IPS-18a (cell line): ENCODE data around the gene PABPN1L.

Source experiments
- H3K27ac ChIP-seq: one replicate; pipeline ENCODE4 v1.5.1; 2013; ENCODE audit warnings: low read length
- H3K27me3 ChIP-seq: one replicate; pipeline ENCODE4 v1.6.1; 2013; ENCODE audit warnings: mild to moderate bottlenecking, low read length; ENCODE audit not compliant: control insufficient read depth, insufficient read depth
- H3K36me3 ChIP-seq: one replicate; pipeline ENCODE4 v1.6.1; 2013; ENCODE audit warnings: low read depth, low read length; ENCODE audit not compliant: control insufficient read depth
- H3K4me1 ChIP-seq: one replicate; pipeline ENCODE4 v1.6.1; 2013; ENCODE audit warnings: low read depth, low read length; ENCODE audit not compliant: control insufficient read depth
- H3K4me3 ChIP-seq: one replicate; pipeline ENCODE4 v1.5.1; 2013; ENCODE audit warnings: low read length
- H3K9ac ChIP-seq: one replicate; pipeline ENCODE4 v1.6.1; 2013; ENCODE audit warnings: mild to moderate bottlenecking, low read length, moderate library complexity
- H3K9me3 ChIP-seq: one replicate; pipeline ENCODE4 v1.6.1; 2013; ENCODE audit warnings: low read depth, low read length; ENCODE audit not compliant: control insufficient read depth

The PABPN1L gene

GRCh38 chr16:88881007-88881615 is 14.7 kb upstream of the PABPN1L start:
- Histone ChIP-seq H3K27me3 (no peaks in the 10 kb centered on the region), H3K4me3 (no peak overlapping the region), H3K36me3 (no peaks in the 10 kb centered on the region), H3K9ac (no peak overlapping the region), H3K9me3 (no peaks in the 10 kb centered on the region), H3K27ac (no peak overlapping the region), H3K4me1 (no peaks in the 10 kb centered on the region)

DNA sequence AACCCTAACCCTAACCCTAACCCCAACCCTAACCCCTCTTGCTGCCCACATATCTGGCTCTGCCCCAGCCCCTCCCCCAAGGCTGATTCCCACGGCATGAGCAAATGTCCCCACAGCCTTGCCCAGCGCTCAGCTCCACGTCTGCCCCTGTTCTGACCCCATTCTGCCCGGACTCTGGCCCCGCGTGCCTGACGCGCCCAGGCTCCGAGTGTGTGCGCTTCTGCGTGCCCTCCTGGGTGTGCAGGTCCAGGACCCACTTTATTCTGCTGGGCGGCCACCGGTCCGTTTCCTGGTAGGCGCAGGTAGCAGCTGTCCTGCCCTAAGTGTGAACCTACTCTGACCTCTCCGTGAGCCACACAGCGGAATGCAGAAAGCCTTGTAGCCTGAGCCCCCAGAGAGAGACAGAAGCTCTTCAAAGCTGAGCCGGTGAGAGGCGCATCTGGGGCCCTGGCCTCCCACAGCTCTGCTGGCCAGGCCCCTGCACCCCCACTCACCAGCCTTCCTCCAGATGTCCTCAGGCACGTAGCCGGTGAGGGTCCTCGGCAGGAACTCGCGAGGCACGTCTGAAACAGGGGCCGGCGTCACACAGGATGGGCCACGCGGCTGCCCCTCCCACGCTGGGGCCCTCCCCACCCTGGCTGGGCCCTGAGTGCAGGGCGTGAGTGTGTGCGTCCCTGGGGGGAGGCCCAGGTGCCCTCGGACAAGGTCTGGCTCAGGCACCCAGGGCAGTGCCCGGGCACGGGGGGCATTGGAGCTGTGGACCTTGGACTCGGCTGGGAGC is 14.0 kb upstream of the PABPN1L start:
- Histone ChIP-seq H3K4me1 (no peaks in the 10 kb centered on the region), H3K36me3 (no peaks in the 10 kb centered on the region), H3K9ac (no peak overlapping the region), H3K27ac (no peak overlapping the region), H3K4me3 (no peak overlapping the region), H3K27me3 (no peaks in the 10 kb centered on the region), H3K9me3 (no peaks in the 10 kb centered on the region)

GRCh38 chr16:88879788-88880055 is 13.3 kb upstream of the PABPN1L start:
- H3K27ac ChIP-seq = no peak overlapping the region
- no peaks in the 10 kb centered on the region for H3K4me1 ChIP-seq
- no peaks in the 10 kb centered on the region for H3K27me3 ChIP-seq
- no peak overlapping the region for H3K4me3 ChIP-seq
- H3K9me3 ChIP-seq = no peaks in the 10 kb centered on the region
- no peaks in the 10 kb centered on the region for H3K36me3 ChIP-seq
- no peak overlapping the region for H3K9ac ChIP-seq

GRCh38 chr16:88878967-88879787 is 12.7 kb upstream of the PABPN1L start:
- H3K9ac ChIP-seq = no peak overlapping the region
- H3K27me3 ChIP-seq = no peaks in the 10 kb centered on the region
- H3K27ac ChIP-seq = no peak overlapping the region
- no peaks in the 10 kb centered on the region for H3K36me3 ChIP-seq
- no peaks in the 10 kb centered on the region for H3K9me3 ChIP-seq
- no peak overlapping the region for H3K4me3 ChIP-seq
- no peaks in the 10 kb centered on the region for H3K4me1 ChIP-seq

- no peak overlapping the region for H3K27ac ChIP-seq
- no peaks in the 10 kb centered on the region for H3K9me3 ChIP-seq
- no peak overlapping the region for H3K4me3 ChIP-seq
- H3K4me1 ChIP-seq = no peaks in the 10 kb centered on the region
- no peak overlapping the region for H3K9ac ChIP-seq
- no peaks in the 10 kb centered on the region for H3K27me3 ChIP-seq
- H3K36me3 ChIP-seq = no peaks in the 10 kb centered on the region
Observed at GRCh38 chr16:88878356-88878755, 11.9 kb upstream of the PABPN1L start.

- Histone ChIP-seq H3K9me3 (no peaks in the 10 kb centered on the region), H3K36me3 (no peaks in the 10 kb centered on the region)
Observed at GRCh38 chr16:88877564-88878289, 11.3 kb upstream of the PABPN1L start.

GRCh38 chr16:88876942-88877526 is 10.6 kb upstream of the PABPN1L start:
- no peaks in the 10 kb centered on the region for H3K36me3 ChIP-seq
- H3K27ac ChIP-seq = no peak overlapping the region
- no peaks in the 10 kb centered on the region for H3K27me3 ChIP-seq
- H3K9ac ChIP-seq = no peak overlapping the region
- H3K4me3 ChIP-seq = no peak overlapping the region
- H3K9me3 ChIP-seq = no peaks in the 10 kb centered on the region
- no peaks in the 10 kb centered on the region for H3K4me1 ChIP-seq

More at GRCh38 chr16:88877564-88878289, 11.3 kb upstream of the PABPN1L start:
- Histone ChIP-seq H3K4me1 (no peaks in the 10 kb centered on the region), H3K9ac (no peak overlapping the region), H3K27ac (no peak overlapping the region), H3K27me3 (no peaks in the 10 kb centered on the region), H3K4me3 (no peak overlapping the region)

DNA sequence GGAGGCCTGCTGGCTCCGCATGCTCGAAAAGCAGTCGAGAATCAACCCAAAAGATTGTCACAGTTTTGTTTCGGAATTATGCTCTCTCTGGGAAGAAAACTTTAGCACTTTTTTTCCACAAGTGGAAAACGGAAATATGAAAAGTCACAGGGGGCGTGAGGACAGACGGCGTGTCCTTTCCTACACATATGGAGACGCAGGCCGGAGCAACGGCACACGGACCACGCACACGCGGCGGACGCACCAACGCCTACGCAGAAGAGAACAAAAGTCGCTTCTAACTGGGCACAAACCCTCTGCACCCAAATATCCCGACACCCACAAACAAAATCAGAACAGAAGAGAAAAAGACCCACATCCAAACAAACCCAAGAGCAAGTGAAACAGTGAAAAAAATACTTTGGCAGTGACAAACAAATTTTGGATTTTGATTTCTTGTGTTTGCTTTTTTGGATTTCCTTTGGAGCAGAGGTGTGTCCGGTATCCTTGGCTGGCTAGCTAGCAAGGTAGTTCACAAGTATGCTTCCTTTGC is 9.3 kb upstream of the PABPN1L start:
- no peak overlapping the region for H3K9ac ChIP-seq
- no peaks in the 10 kb centered on the region for H3K9me3 ChIP-seq
- H3K4me1 ChIP-seq = no peaks in the 10 kb centered on the region
- H3K27me3 ChIP-seq = no peaks in the 10 kb centered on the region
- no peak overlapping the region for H3K27ac ChIP-seq
- H3K36me3 ChIP-seq = no peaks in the 10 kb centered on the region
- no peak overlapping the region for H3K4me3 ChIP-seq

GRCh38 chr16:88874938-88875599 is 8.6 kb upstream of the PABPN1L start:
- H3K4me1 ChIP-seq = no peaks in the 10 kb centered on the region
- H3K27me3 ChIP-seq = no peaks in the 10 kb centered on the region
- H3K27ac ChIP-seq = no peak overlapping the region
- no peak overlapping the region for H3K4me3 ChIP-seq
- no peaks in the 10 kb centered on the region for H3K9me3 ChIP-seq
- H3K9ac ChIP-seq = no peak overlapping the region
- H3K36me3 ChIP-seq = no peaks in the 10 kb centered on the region

DNA sequence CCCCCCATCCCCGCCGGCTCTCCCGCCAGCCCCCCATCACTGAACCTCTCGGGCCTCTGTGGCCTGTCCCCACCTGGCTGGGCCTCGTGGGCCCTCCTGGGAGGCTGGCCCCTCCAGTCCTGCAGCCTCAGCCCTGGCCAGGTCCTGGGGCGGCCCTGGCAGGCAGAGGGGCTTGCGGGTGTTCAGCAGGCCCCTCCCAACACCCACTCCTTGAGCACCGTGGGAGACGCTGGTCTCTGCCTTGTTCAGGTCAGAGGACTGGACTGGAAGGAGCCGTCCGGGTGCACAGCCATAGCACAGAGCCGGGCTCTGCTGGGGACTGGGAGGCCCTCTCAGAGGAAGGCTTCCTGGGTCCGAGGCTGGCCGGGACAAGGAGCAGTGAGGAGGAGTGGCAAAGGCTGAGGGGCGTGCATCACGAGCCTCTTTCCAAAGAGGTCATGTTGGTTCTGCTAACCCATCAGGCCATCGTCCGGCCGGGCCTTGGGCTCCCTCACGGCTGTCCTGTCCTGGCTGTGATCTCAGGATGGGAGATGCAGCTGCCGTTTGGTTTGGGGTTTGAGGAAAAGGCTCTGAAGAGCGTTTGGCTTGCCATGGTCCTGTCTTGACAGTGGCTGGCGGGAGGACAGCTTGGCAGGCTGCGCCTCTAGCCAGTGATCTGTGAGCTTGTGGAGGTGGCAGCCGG is 6.3 kb upstream of the PABPN1L start:
- Histone ChIP-seq H3K27me3 (no peaks in the 10 kb centered on the region), H3K4me1 (no peaks in the 10 kb centered on the region), H3K9ac (no peak overlapping the region)

More for the DNA sequence above, 6.3 kb upstream of the PABPN1L start:
- Histone ChIP-seq H3K4me3 (no peak overlapping the region), H3K36me3 (no peaks in the 10 kb centered on the region), H3K9me3 (no peaks in the 10 kb centered on the region), H3K27ac (no peak overlapping the region)
